ENCODE measurements around the gene OST4.
"Not testable (repeated sequence)": the region's sequence is repeated elsewhere in the genome, so short reads cannot be mapped to it uniquely, and the experiment has no call there.

The OST4 gene

GRCh38 chr2:27071277-27071989, at the start of gene OST4:
Gene OST4 (minus strand): TSS chr2:27071654.
- DNase-seq: peak; percentile 54

GRCh38 chr2:27119330-27119670, 47.8 kb upstream of the OST4 start:
- DNase-seq: not testable (repeated sequence)

GRCh38 chr2:27118525-27119329, 47.3 kb upstream of the OST4 start, which contains the start of gene CGREF1:
Gene CGREF1 (minus strand): TSS chr2:27119128. CDS start chr2:27104366, 14,762 bp downstream.
- DNase-seq: no peak

- no peak for DNase-seq
Observed at GRCh38 chr2:27117995-27118524, 46.6 kb upstream of the OST4 start.

- no peak for DNase-seq
Observed at GRCh38 chr2:27115519-27115918, 44.1 kb upstream of the OST4 start.

GRCh38 chr2:27111392-27112078, 40.1 kb upstream of the OST4 start:
- not testable (repeated sequence) for DNase-seq

- not testable (repeated sequence) for DNase-seq
Observed at GRCh38 chr2:27110603-27111352, 39.3 kb upstream of the OST4 start.

GRCh38 chr2:27109083-27109482, 37.6 kb upstream of the OST4 start:
- no peak for DNase-seq

- DNase-seq: no peak
Observed at GRCh38 chr2:27108221-27108620, 36.8 kb upstream of the OST4 start.

GRCh38 chr2:27105981-27106380, 34.5 kb upstream of the OST4 start:
- no peak for DNase-seq

GRCh38 chr2:27102329-27102728, 30.9 kb upstream of the OST4 start:
- DNase-seq: no peak

- no peak for DNase-seq
Observed at GRCh38 chr2:27100036-27100435, 28.6 kb upstream of the OST4 start.

GRCh38 chr2:27099334-27099955, 28.0 kb upstream of the OST4 start:
- no peak for DNase-seq

GRCh38 chr2:27097341-27097740, 25.9 kb upstream of the OST4 start:
- DNase-seq: no peak

- DNase-seq: no peak
Observed at GRCh38 chr2:27096748-27097297, 25.4 kb upstream of the OST4 start.

- DNase-seq: no peak
Observed at GRCh38 chr2:27095745-27096651, 24.5 kb upstream of the OST4 start.

GRCh38 chr2:27095427-27095744, 23.9 kb upstream of the OST4 start:
- DNase-seq: no peak

- DNase-seq: no peak
Observed at GRCh38 chr2:27094353-27094984, 23.0 kb upstream of the OST4 start.

- no peak for DNase-seq
Observed at GRCh38 chr2:27093430-27094352, 22.2 kb upstream of the OST4 start.
